Astrocyte (in vitro differentiated cells and primary cell): Measurements from ENCODE around the gene TTC13. TPM values are rescaled to one million over a fixed set of nuclear protein-coding genes. Genes with fewer than 3 reads are reported as not detected.

ENCODE experiments used
- DNase-seq: peaks from one replicate; pipeline ENCODE4 v3.0.0-alpha.2; 2010; ENCODE audit warnings: low read depth
- FAIRE-seq: peaks from 2 replicates; lab custom pipeline; 2011; peaks lifted over from hg19 to GRCh38; lab: Jason Lieb, UNC
- H2AFZ ChIP-seq: 2 replicates; pipeline ENCODE4 v1.6.0; 2012; ENCODE audit warnings: low read depth, low read length, inconsistent platforms
- H3K27ac ChIP-seq: 2 replicates; pipeline ENCODE4 v1.5.1; 2011; ENCODE audit warnings: low read depth, low read length, inconsistent platforms
- H3K27me3 ChIP-seq: 2 replicates; pipeline ENCODE4 v1.6.0; 2011; ENCODE audit warnings: low read length, inconsistent platforms; ENCODE audit not compliant: insufficient read depth
- H3K36me3 ChIP-seq: 2 replicates; pipeline ENCODE4 v1.5.1; 2011; ENCODE audit warnings: low read length, inconsistent platforms; ENCODE audit not compliant: insufficient read depth
- H3K4me1 ChIP-seq: 2 replicates; pipeline ENCODE4 v1.5.1; 2011; ENCODE audit warnings: low read length, inconsistent platforms; ENCODE audit not compliant: insufficient read depth
- H3K4me2 ChIP-seq: 2 replicates; pipeline ENCODE4 v1.6.0; 2012; ENCODE audit warnings: low read length, inconsistent platforms
- H3K4me3 ChIP-seq: 2 replicates; pipeline ENCODE4 v1.5.1; 2011; ENCODE audit warnings: low read depth, mild to moderate bottlenecking, low read length, inconsistent platforms; ENCODE audit not compliant: insufficient read depth
- H3K79me2 ChIP-seq: 2 replicates; pipeline ENCODE4 v1.6.0; 2012; ENCODE audit warnings: mild to moderate bottlenecking, low read length, inconsistent platforms; ENCODE audit not compliant: insufficient read depth
- H3K9ac ChIP-seq: 2 replicates; pipeline ENCODE4 v1.6.0; 2012; ENCODE audit warnings: mild to moderate bottlenecking, low read length, inconsistent platforms
- H3K9me3 ChIP-seq: 2 replicates; pipeline ENCODE4 v1.5.1; 2012; ENCODE audit warnings: low read depth, mild to moderate bottlenecking, low read length, inconsistent platforms; ENCODE audit not compliant: insufficient read depth
- H4K20me1 ChIP-seq: 2 replicates; pipeline ENCODE4 v1.6.0; 2012; ENCODE audit warnings: low read length, inconsistent platforms; ENCODE audit not compliant: insufficient read depth
- H3K27ac Mint-ChIP-seq: one replicate; pipeline ENCODE4 v1.8.0; 2021; ENCODE audit warnings: mild to moderate bottlenecking, mixed read lengths; ENCODE audit not compliant: unreplicated experiment
- H3K27me3 Mint-ChIP-seq: one replicate; pipeline ENCODE4 v1.8.0; 2021; ENCODE audit warnings: low read depth, mixed read lengths; ENCODE audit not compliant: unreplicated experiment
- H3K36me3 Mint-ChIP-seq: one replicate; pipeline ENCODE4 v1.8.0; 2021; ENCODE audit warnings: low read depth, mixed read lengths; ENCODE audit not compliant: unreplicated experiment
- H3K4me1 Mint-ChIP-seq: one replicate; pipeline ENCODE4 v1.8.0; 2021; ENCODE audit warnings: low read depth, mixed read lengths; ENCODE audit not compliant: unreplicated experiment
- H3K4me3 Mint-ChIP-seq: one replicate; pipeline ENCODE4 v1.8.0; 2021; ENCODE audit warnings: mild to moderate bottlenecking, moderate library complexity, mixed read lengths; ENCODE audit not compliant: unreplicated experiment
- H3K9me3 Mint-ChIP-seq: one replicate; pipeline ENCODE4 v1.8.0; 2021; ENCODE audit warnings: mild to moderate bottlenecking, mixed read lengths; ENCODE audit not compliant: unreplicated experiment
- EZH2 ChIP-seq: IDR thresholded peaks from 2 replicates; pipeline ENCODE4 v1.6.1; 2012; ENCODE audit warnings: mild to moderate bottlenecking, low read length, inconsistent platforms; ENCODE audit not compliant: insufficient read depth
- total RNA-seq: library from RNA; stranded (reverse); gene quantifications from 2 replicates; pipeline ENCODE4 v1.2.1, GENCODE V29; 2021
- TF ChIP-seq, protein P1 (sequence below): IDR thresholded peaks from 2 replicates; pipeline ENCODE4 v1.5.1; 2011; ENCODE audit warnings: low read depth, mild to moderate bottlenecking, inconsistent platforms, low read length, moderate library complexity; ENCODE audit not compliant: insufficient read depth

TTC13 gene
- total RNA-seq, 1 donor from 2014 or later: 13.0 TPM

DNA sequence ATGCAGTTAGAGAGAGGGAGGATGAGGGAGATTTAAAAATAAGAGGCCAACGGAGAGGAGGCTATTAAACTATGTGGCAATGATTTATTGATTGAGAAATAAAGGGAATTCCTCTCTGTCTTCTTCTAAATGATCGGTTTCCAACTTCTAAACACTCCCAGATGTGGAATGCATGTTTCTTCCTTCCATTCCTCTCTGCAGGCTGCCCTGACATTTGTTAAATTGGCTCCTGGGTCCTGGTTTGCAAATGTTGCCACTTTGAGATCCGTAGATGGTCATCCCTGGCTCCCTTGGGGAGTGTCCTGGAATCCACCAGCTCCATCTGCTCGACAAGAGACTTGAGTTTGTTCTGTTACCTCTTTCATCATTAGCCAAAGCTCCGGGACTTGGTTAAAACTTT lies 100.1 kb downstream of the TTC13 start:
- FAIRE-seq: peak; percentile 49
- Histone ChIP-seq H3K4me2 (no peak overlapping the region), H3K4me3 (no peak overlapping the region), H2AFZ (no peak overlapping the region), H3K4me1 (peaks cover 7% of the 10 kb centered on the region), H3K9me3 (no peaks in the 10 kb centered on the region), H3K27ac (no peak overlapping the region), H4K20me1 (no peaks in the 10 kb centered on the region), H3K27me3 (peaks cover 9% of the 10 kb centered on the region), H3K36me3 (no peaks in the 10 kb centered on the region), H3K9ac (no peak overlapping the region), H3K79me2 (no peaks in the 10 kb centered on the region)
- peak; percentile 82 for DNase-seq
- Mint-ChIP-seq H3K9me3 (no peaks in the 10 kb centered on the region), H3K4me3 (no peak overlapping the region), H3K36me3 (peaks cover 6% of the 10 kb centered on the region), H3K27me3 (peaks cover 17% of the 10 kb centered on the region), H3K4me1 (peaks cover 4% of the 10 kb centered on the region), H3K27ac (no peak overlapping the region)
- TF ChIP-seq, protein P1, sequence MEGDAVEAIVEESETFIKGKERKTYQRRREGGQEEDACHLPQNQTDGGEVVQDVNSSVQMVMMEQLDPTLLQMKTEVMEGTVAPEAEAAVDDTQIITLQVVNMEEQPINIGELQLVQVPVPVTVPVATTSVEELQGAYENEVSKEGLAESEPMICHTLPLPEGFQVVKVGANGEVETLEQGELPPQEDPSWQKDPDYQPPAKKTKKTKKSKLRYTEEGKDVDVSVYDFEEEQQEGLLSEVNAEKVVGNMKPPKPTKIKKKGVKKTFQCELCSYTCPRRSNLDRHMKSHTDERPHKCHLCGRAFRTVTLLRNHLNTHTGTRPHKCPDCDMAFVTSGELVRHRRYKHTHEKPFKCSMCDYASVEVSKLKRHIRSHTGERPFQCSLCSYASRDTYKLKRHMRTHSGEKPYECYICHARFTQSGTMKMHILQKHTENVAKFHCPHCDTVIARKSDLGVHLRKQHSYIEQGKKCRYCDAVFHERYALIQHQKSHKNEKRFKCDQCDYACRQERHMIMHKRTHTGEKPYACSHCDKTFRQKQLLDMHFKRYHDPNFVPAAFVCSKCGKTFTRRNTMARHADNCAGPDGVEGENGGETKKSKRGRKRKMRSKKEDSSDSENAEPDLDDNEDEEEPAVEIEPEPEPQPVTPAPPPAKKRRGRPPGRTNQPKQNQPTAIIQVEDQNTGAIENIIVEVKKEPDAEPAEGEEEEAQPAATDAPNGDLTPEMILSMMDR: no peak
- no peak for TF ChIP-seq EZH2

DNA sequence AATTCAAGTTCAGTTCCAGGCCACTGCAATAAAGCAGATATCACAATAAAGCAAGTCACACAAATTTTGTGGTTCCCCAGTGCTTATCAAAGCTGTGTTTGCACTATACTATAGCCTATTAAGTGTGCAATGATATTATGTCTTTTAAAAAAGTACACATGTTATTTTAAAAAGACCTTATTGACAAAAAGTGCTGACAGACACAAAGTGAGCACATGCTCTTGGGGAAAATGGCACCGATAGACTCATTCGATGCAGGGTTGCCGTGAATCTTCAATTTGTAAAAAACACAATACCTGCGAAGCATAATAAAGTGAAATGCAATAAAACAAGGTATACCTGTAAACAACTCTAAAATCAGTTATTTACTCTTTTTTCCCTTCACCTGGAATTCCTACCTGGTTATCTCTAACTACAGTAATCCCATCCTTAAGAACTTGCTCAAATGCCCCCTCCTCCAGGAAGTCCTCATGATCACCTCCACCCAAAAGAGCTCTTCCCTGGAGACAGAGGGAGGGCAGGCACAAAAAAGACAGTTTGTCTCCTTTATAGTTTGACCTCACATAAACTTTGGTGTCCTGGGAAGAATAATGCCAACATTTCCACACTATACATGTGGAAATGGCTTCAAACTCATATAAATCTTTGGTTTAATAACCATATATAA lies 100.6 kb downstream of the TTC13 start:
- H4K20me1 ChIP-seq: no peaks in the 10 kb centered on the region
- H3K36me3 ChIP-seq: no peaks in the 10 kb centered on the region
- Mint-ChIP-seq H3K27ac (no peak overlapping the region), H3K36me3 (peaks cover 6% of the 10 kb centered on the region), H3K27me3 (peaks cover 17% of the 10 kb centered on the region), H3K4me3 (no peak overlapping the region), H3K4me1 (peaks cover 4% of the 10 kb centered on the region), H3K9me3 (no peaks in the 10 kb centered on the region)
- peaks cover 7% of the 10 kb centered on the region for H3K4me1 ChIP-seq
- no peak overlapping the region for H3K9ac ChIP-seq
- no peaks in the 10 kb centered on the region for H3K79me2 ChIP-seq
- H3K27ac ChIP-seq: no peak overlapping the region
- no peak overlapping the region for H2AFZ ChIP-seq
- TF ChIP-seq, protein P1: no peak
- no peak for TF ChIP-seq EZH2
- no peak overlapping the region for H3K4me3 ChIP-seq
- peaks cover 9% of the 10 kb centered on the region for H3K27me3 ChIP-seq
- no peaks in the 10 kb centered on the region for H3K9me3 ChIP-seq
- H3K4me2 ChIP-seq: no peak overlapping the region
- DNase-seq (no peak), FAIRE-seq (no peak)

DNA sequence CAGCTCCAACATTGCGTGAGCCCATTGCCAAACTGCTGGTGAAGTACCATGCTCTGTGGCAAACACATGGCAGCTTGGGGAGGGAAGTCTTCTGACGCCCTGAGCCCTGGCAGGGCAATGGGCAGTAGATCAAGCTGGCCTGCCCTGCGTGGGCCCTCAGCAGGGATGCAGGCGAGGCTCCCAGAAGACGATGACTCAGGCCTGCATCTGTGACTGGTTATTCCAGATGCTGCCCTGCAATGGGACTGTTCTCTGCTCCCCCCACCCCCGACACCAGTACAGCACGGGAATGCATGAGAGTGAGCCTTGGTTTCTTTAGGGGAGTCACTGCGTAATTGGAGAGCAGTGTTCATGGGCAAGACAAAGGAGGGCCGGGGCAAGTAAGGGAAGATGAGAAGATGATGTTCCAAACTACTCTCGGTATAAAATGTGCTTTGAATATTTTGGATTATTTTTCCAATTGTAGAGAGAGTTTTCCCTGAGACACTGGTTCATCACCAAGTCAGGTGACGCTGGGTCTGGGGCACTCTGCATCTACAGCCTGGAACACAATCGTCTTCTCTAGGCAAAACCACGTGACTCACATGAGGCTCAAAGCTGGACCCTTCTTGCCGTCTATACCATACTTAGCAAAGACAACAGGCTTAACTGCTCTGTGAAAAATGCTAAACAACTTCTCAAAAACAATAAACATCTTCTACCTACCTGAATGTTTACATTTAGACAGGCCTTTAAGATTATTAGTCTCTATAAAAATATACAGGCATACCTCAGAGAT lies 101.3 kb downstream of the TTC13 start:
- H3K79me2 ChIP-seq: no peaks in the 10 kb centered on the region
- Mint-ChIP-seq H3K4me3 (no peak overlapping the region), H3K36me3 (peaks cover 6% of the 10 kb centered on the region), H3K27ac (no peak overlapping the region), H3K9me3 (no peaks in the 10 kb centered on the region), H3K4me1 (peaks cover 4% of the 10 kb centered on the region), H3K27me3 (peaks cover 17% of the 10 kb centered on the region)
- no peaks in the 10 kb centered on the region for H3K9me3 ChIP-seq
- TF ChIP-seq EZH2: no peak
- TF ChIP-seq, protein P1: no peak
- FAIRE-seq: no peak
- H3K4me1 ChIP-seq: peaks cover 7% of the 10 kb centered on the region
- H3K27ac ChIP-seq: no peak overlapping the region
- H3K27me3 ChIP-seq: peaks cover 6% of the 10 kb centered on the region
- H3K4me3 ChIP-seq: no peak overlapping the region
- H3K36me3 ChIP-seq: no peaks in the 10 kb centered on the region
- H2AFZ ChIP-seq: no peak overlapping the region
- no peak overlapping the region for H3K9ac ChIP-seq
- H3K4me2 ChIP-seq: peak overlapping the region; percentile 11
- peak; percentile 52 for DNase-seq
- no peaks in the 10 kb centered on the region for H4K20me1 ChIP-seq
